Activated CD8-positive, alpha-beta T cell treated with anti-CD3 and anti-CD28 coated beads for 36 hours (primary cell): ENCODE measurements around the gene CDK19. TPM values are rescaled to one million over a fixed set of nuclear protein-coding genes. Genes with fewer than 3 reads are reported as not detected.

ENCODE experiments used
- ATAC-seq: fragments of 200-7000 bp; cut with Tn5 transposase; one replicate; pipeline ENCODE4 v1.10.0; 2021; ENCODE audit warnings: mild to moderate bottlenecking, moderate library complexity
- CTCF ChIA-PET: fragments of 350-600 bp; sonication (Branson Sonifier 250); formaldehyde crosslinking; loops from one replicate; lab custom pipeline; 2021; ENCODE audit warnings: antibody characterized with exemption; lab: Charles Lee
- POLR2A ChIA-PET: fragments of 350-600 bp; sonication (Branson Sonifier 250); formaldehyde crosslinking; loops from one replicate; lab custom pipeline; 2021; ENCODE audit warnings: antibody characterized with exemption; lab: Charles Lee
- DNase-seq: peaks from one replicate; pipeline ENCODE4 v3.0.0-alpha.2; 2020
- H3K27ac Mint-ChIP-seq: one replicate; pipeline ENCODE4 v1.8.0; 2021; ENCODE audit warnings: mild to moderate bottlenecking, mixed read lengths
- H3K27me3 Mint-ChIP-seq: one replicate; pipeline ENCODE4 v1.8.0; 2021; ENCODE audit warnings: mixed read lengths
- H3K36me3 Mint-ChIP-seq: one replicate; pipeline ENCODE4 v1.8.0; 2021; ENCODE audit warnings: low read depth, mixed read lengths
- H3K4me1 Mint-ChIP-seq: one replicate; pipeline ENCODE4 v1.8.0; 2021; ENCODE audit warnings: low read depth, mixed read lengths
- H3K4me3 Mint-ChIP-seq: one replicate; pipeline ENCODE4 v1.8.0; 2021; ENCODE audit warnings: mild to moderate bottlenecking, moderate library complexity, mixed read lengths
- H3K9me3 Mint-ChIP-seq: one replicate; pipeline ENCODE4 v1.8.0; 2021; ENCODE audit warnings: mixed read lengths
- CTCF ChIP-seq: fragments of 200-600 bp; IDR thresholded peaks from one replicate; pipeline ENCODE4 v1.8.0; 2022; ENCODE audit warnings: antibody characterized with exemption, mild to moderate bottlenecking
- intact Hi-C: fragments of 100-400 bp; cut with micrococcal nuclease; formaldehyde crosslinking; loops from one replicate; pipeline ENCODE4 v1.10.0; 2022
- total RNA-seq, 2 experiments: library from RNA; stranded (reverse); gene quantifications; one replicate each; pipeline ENCODE4 v1.2.3, GENCODE V29; 2021

The CDK19 gene
- total RNA-seq, 2 experiments from 2014 or later = 11.8 to 13.1 TPM

GRCh38 chr6:110858016-110858415 is 42.7 kb upstream of the CDK19 start:
- H3K4me3 Mint-ChIP-seq = no peak overlapping the region
- intact Hi-C loops = no loop called here
- no peak for DNase-seq
- H3K27me3 Mint-ChIP-seq = no peaks in the 10 kb centered on the region
- no peak overlapping the region for H3K27ac Mint-ChIP-seq
- ATAC-seq = no peak
- H3K36me3 Mint-ChIP-seq = no peaks in the 10 kb centered on the region
- ChIA-PET CTCF (no interaction called here), POLR2A (interaction anchor here (0.5 to 0.9 kb wide), 2 partner anchors 17 to 95 kb away, joined by 3 read pairs; partner anchors contain the start of gene AMD1)
- H3K4me1 Mint-ChIP-seq = peaks cover 4% of the 10 kb centered on the region
- no peak for TF ChIP-seq CTCF
- no peaks in the 10 kb centered on the region for H3K9me3 Mint-ChIP-seq

GRCh38 chr6:110856296-110856695 is 41.0 kb upstream of the CDK19 start:
- H3K9me3 Mint-ChIP-seq = no peaks in the 10 kb centered on the region
- intact Hi-C loops = no loop called here
- DNase-seq = no peak
- H3K36me3 Mint-ChIP-seq = no peaks in the 10 kb centered on the region
- H3K27ac Mint-ChIP-seq = no peak overlapping the region
- ATAC-seq = no peak
- peaks cover 4% of the 10 kb centered on the region for H3K4me1 Mint-ChIP-seq
- TF ChIP-seq CTCF = no peak
- ChIA-PET CTCF (interaction anchor here (1.2 kb wide), 1 partner anchor 38 kb away, joined by 3 read pairs; no protein-coding TSS in a partner anchor), POLR2A (interaction anchor here (0.6 kb wide), 1 partner anchor 21 kb away, joined by 3 read pairs; no protein-coding TSS in a partner anchor)
- no peak overlapping the region for H3K4me3 Mint-ChIP-seq
- no peaks in the 10 kb centered on the region for H3K27me3 Mint-ChIP-seq

- Mint-ChIP-seq H3K4me1 (no peaks in the 10 kb centered on the region), H3K36me3 (no peaks in the 10 kb centered on the region), H3K9me3 (no peaks in the 10 kb centered on the region), H3K27ac (no peak overlapping the region), H3K27me3 (no peaks in the 10 kb centered on the region), H3K4me3 (no peak overlapping the region)
- no peak for DNase-seq
- no peak for TF ChIP-seq CTCF
- intact Hi-C loops = no loop called here
- POLR2A ChIA-PET = no interaction called here
- CTCF ChIA-PET = no interaction called here
- no peak for ATAC-seq
These were observed 38.6 kb upstream of the CDK19 start for GRCh38 chr6:110853754-110854477.

GRCh38 chr6:110852773-110853172 is 37.5 kb upstream of the CDK19 start:
- ATAC-seq (no peak), DNase-seq (no peak)
- Mint-ChIP-seq H3K36me3 (no peaks in the 10 kb centered on the region), H3K27ac (no peak overlapping the region), H3K4me3 (no peak overlapping the region), H3K27me3 (no peaks in the 10 kb centered on the region), H3K9me3 (no peaks in the 10 kb centered on the region), H3K4me1 (no peaks in the 10 kb centered on the region)
- TF ChIP-seq CTCF = no peak
- POLR2A ChIA-PET = no interaction called here
- CTCF ChIA-PET = no interaction called here
- intact Hi-C loops = no loop called here

- CTCF ChIA-PET = no interaction called here
- Mint-ChIP-seq H3K27me3 (no peaks in the 10 kb centered on the region), H3K27ac (no peak overlapping the region), H3K36me3 (no peaks in the 10 kb centered on the region), H3K4me3 (no peak overlapping the region), H3K4me1 (no peaks in the 10 kb centered on the region), H3K9me3 (no peaks in the 10 kb centered on the region)
- DNase-seq = no peak
- POLR2A ChIA-PET = no interaction called here
- TF ChIP-seq CTCF = no peak
- ATAC-seq = no peak
- intact Hi-C loops = no loop called here
These were observed 34.5 kb upstream of the CDK19 start for GRCh38 chr6:110849781-110850180.
